ENCODE data around the gene CRADD. TPM values are rescaled to one million over a fixed set of nuclear protein-coding genes. Genes with fewer than 3 reads are reported as not detected.
"Not testable (repeated sequence)": the region's sequence is repeated elsewhere in the genome, so short reads cannot be mapped to it uniquely, and the experiment has no call there.

Gene CRADD
- 28.8 and 39.0 TPM in 2 replicates for total RNA-seq (2014; rRNA removed; shearing (Covaris generic))

DNA sequence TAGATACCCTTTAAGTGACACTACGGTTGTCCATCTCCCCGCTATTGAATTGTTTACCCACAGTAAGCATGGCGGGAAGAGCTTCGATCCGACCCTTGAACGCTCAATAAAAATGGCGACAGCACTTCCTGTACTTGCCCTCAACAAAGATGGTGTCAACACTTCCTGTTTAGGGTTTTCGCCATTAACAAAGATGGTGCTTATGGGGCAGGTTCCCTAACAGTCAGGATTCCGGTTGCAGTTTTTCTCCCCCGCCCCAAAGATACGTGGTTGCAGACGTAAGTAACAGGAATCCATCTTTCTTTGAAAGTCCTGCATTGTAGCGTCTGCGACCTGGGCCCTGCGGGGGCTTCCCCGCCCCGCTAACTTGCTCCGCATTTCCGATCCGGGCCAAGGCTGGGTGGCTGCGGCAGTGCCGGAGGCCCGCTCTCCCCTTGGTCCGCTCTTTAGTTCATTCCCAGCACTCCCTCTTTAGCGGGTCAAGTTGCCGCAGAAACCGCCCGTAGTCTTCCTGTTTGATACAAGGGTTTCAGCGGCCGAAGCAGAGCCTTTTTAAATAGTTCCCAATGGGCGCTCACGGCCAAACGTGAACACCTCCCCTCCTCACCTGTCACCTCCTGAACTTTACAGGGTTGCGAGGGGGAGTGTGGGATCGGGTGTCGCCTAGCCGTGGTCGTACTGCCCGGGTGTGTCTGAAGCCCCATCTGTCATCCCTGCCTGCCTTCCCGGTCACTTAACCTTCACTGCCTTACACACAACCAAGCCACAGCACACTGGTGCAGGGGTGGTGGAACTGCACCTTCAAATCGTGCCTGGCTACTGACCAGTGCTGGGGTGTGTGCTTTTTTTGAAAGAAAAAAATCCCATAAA lies at the start of gene CRADD:
TSS of gene CRADD (plus strand) at position 181 of the 870 bp plus-strand sequence.
- peak; percentile 93 for DNase-seq (ENCODE audit: low spot score)

DNA sequence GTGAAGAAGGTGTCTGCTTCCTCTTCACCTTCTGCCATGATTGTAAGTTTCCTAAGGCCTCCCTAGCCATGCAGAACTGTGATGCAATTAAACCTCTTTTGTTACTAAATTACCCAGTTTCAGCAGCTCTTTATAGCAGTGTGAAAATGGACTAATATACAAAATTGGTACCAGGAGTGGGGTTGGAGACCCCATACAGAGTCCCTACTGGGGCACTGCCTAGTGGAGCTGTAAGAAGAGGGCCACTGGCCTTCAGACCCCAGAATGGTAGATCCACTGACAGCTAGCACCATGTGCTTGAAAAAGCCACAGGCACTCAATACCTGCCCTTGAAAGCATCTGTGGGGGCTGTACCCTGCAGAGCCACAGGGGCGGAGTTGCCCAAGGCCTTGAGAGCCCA lies 44.8 kb upstream of the CRADD start:
- no peak for DNase-seq (ENCODE audit: low spot score)

DNA sequence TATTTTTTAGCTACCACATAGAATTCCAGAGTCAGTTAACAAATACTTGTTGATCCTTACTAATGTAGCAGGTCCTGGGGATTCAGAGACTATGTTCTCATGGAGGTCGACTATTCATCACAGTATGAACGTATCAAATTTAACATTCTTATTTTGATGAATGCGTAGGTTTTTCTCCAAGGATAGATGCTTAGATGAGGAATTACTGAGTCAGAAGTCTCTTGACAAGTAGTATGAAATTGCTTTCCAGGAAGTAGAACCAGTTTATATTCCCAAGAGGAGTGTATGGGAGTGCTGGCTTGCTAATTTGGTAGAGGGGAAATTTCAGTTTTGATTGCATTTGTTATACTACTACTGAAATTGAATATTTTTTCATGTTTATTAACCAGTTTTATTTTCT lies 42.8 kb upstream of the CRADD start:
- no peak for DNase-seq (ENCODE audit: low spot score)

DNA sequence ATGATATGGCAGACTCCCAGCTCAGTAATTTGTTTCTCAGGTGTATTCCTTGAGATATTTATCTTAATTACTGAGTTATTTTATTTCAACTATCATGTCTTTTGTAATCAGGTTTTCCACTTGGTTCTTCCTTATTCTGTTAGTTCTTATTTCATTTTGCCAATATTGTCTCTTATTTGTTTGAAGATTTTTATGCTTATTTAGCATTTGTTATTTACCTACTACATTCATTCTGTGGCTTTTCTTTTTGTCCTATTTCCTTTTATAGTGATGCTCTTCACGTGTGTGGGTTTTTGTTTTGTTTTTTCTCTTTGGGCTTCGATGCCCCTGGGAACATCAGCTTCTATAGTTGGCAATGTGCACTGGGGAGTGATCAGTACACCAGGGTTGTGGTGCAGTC lies 40.5 kb upstream of the CRADD start:
- DNase-seq (ENCODE audit: low spot score): no peak

DNA sequence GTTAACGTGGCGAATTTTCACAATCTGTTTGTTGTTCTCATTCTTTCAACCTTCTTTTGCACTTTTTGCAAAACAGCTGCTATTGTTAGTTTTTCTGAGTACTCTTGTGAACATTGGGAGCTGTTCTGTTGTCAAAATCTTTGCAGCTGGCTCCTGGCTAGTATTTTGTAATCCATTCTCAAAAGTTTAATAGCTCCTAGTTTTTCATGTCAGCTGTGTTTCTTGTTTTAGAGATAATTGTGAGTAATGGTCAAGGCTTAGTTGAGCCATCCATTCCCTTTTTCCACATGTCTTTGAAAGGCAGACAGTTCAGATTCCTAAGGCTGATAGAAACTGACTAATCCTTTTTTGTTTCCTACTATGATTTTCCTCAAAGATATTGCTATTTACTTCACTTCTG lies 39.1 kb upstream of the CRADD start:
- no peak for DNase-seq (ENCODE audit: low spot score)

DNA sequence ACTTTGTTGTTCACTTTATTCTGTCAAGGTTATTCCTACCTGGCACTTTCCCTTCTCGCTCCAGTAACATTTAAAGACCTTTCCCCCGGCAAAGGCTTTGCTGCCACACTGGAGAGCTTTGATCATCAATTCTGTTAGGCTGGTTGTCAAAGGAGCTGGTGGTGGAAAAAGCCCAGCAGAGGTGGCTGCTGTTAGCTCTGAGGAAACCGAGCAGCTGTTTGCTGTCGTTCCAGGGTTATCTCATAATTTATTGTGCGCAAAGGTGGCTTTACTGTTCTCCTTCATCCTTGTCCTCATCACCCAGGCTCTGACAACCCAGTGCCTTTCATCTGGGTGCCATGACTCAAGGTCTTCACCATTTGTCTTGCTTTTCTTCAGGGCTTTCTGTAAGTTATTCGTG lies 38.2 kb upstream of the CRADD start:
- no peak for DNase-seq (ENCODE audit: low spot score)

DNA sequence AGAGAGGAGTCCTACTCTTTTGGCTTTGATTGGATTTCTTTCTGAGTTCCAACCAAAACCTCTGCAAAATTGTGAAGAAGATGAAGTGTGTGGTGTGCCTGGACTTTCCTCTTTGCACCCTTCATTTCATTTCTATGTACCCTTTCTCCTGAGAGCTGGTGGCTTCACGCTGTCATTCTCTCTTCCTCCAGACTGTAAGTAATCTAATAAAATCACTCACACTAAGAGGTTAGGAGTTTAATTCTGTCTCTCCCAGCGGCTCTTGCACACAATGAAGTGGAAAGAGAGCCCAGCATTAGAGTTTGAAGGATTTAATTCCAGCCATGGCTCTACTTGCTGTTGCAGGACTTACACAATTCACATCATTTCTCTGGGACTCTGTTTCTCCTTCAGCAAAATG lies 37.8 kb upstream of the CRADD start:
- no peak for DNase-seq (ENCODE audit: low spot score)

DNA sequence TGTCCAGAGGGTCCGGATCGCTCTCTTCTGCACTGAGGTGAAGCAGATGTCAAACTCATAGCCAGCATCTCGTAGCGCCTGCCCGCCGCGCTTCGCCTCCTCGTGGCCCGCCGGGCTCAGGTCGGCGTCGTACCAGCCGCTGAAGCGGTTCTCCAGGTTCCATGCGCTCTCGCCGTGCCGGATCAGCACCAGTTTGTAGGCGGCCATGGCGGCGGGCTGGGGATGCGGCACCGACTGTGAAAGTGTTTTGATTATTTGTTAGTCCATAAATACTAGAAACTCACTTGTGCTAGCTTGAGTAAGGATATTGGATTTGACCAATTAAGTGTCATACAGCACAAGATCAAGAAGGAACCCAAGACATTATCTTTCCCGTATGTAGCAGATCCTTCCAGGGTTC lies 35.8 kb upstream of the CRADD start:
- not testable (repeated sequence) for DNase-seq (ENCODE audit: low spot score)

DNA sequence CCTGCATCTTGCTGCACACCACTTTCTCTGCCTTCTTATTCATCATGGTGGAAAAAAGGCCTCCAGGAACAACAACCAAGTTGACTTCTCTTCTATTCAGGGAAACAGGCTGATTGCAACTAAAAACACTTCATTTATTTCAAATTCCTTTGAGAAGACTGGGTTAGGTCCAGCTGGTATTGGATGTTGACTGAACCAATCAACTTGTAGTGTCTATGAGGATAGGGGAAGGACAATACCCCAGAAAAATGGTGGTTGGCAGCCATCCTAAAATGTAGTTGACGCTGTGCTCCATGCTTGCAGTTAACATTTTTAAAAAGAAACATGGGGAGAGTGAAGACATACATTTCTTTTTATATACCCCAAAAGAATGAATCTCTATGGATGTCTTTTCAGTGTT lies 34.4 kb upstream of the CRADD start:
- DNase-seq (ENCODE audit: low spot score): no peak

DNA sequence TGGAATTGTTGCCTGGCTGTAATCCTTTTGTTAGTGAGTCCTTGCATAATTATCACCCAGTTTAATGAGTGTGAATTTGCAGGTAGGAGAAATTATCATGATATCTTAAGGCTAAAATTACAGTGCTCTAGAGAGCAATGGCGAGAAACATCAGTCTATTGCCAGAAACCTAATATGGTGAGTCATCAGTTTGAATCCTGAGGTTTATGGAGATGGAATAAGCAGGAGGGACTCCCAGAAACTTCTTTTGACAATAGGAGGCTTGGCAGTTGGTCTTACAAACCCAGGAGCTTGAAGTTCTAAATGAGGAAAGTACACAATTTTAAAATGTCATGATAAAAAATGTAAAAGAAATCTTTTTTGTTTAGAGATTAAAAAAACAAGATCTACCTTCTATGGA lies 31.5 kb upstream of the CRADD start:
- DNase-seq (ENCODE audit: low spot score): no peak

DNA sequence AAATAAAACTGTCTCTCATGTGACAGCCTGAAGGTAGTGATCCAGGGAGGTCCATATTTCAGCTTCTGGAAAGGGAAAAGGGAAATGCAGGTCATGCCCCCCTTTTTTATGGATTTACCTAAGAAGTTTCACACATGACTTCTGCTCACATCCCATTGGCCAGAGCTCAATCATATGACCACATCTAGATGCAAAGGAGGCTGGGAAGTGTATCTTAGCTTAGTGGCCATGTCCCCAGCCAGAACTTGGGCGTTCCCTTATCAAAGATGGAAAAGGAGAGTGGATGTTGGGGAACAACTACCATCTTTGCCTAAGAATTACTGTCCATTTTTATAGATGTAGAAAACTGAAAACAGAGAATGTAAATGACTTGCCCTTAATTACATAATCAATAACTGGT lies 26.5 kb upstream of the CRADD start:
- DNase-seq (ENCODE audit: low spot score): no peak

DNA sequence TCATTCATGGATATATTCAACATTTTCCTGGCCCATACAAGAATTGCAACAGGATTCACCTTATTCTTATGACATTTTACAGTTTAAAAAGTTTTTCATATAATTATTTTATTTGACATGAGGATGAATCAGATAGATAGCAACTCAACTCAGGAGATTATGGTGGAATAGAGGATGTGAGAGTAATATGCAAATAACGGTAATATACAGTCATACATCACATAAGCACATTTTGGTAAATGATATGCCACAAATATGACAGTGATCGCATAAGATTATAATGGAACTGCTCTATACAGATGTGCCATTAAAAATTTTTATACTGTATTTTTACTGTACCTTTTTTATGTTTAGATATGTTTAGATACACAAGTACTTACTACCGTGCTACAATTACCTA lies 24.1 kb upstream of the CRADD start:
- DNase-seq (ENCODE audit: low spot score): no peak

DNA sequence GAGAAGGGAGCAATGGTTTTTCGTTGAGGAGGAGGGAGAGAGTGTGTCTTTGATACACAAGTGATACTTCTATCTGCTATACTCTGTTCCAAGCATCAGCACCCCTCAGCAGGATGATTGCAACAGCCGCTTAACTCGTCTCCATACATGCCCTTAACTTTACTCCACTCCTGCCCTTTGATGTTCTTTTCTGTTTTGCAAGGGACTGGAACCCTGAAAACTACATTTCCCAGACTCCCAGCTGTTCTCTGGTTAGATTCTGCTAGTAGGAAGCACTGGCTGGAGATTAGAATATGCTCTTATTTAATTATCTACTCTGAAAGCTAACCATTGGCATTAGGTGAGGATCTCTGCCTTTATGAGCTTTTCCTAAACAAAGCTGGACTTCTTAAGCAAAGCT lies 23.5 kb upstream of the CRADD start:
- no peak for DNase-seq (ENCODE audit: low spot score)

DNA sequence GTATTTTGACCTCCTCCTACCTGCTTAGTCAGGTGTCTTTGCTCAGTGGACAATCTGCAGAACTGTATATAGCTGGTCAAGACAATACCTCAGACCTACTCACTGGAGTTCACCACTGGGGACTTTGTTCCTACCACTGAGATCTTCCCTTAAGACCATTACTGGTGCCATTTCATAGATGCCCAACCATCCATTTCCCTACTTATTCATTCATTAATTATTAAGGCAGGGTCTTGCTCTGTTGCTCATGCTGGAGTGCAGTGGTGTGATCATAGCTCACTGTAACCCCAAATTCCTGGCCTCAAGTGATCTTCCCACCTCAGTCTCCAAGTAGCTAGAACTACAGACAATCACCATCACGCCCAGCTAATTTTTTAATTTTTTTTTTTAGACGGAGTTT lies 22.8 kb upstream of the CRADD start:
- DNase-seq (ENCODE audit: low spot score): no peak

DNA sequence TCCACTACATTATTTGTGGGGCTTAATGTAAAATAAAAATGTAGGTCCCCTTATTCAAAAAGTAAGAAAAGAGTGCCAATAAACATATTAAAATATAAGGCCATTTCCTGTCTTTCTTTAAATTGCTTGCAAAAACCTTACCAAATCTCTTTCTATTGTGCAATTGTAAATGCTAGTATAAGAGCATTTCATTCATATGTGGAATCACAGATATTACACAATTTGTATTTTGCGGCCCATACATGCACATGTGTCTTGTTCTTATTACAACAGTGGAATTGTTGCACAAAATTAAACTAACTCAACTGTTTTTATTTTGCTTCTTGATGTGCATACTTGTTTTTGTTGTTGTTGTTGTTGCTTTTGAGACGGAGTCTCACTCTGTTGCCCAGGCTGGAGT lies 20.1 kb upstream of the CRADD start:
- no peak for DNase-seq (ENCODE audit: low spot score)

DNA sequence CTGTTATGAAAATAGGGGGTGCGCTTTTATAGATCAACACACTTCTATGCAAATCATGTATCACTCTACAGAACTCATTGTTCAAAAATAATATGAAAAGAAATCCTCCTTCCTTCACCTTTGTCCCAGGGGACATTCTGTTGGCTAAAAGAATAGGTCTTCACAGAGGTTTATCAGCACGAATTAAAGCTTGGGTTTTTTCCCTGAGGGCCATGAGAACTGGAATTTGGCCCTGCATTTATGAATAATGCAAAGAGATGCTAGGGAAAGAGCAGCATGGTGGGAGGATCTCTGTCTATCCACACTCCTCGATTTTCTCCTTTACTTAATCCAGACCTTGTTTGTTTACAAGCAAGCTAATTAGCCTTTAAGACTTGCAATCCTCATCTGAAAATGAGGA lies 16.2 kb upstream of the CRADD start:
- DNase-seq (ENCODE audit: low spot score): no peak

DNA sequence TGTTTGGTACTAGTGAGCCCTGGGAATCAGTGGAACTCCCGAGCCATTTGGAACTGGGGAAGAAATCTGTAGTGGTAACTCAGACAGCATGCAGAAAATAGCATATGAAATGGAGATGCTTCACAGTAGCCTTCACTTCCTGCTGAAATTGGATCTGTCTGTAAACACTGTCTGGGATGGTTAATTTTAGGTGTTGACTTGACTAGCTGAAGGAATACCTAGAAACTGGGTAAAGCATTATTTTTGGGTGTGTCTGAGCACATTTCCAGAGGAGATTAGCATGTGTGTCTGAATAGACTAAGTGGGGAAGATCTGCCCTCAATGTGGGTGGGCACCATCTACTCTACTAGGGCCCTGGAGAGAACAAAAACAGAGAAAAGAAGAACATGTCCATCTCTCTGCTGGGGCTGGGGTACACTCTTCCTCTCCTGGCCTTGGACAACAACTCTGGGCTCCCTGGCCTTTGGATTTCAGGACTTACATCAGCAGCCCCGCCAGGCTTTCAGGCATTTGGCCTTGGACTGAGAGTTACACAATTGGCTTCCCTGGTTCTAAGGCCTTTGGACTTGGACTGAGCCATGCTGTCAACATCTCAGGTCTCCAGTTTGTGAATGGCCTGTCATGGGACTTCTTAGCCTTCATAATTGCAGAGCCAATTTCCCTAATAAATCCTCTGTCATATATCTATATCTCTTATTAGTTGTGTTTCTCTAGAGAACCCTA lies 14.0 kb upstream of the CRADD start:
- no peak for DNase-seq (ENCODE audit: low spot score)

DNA sequence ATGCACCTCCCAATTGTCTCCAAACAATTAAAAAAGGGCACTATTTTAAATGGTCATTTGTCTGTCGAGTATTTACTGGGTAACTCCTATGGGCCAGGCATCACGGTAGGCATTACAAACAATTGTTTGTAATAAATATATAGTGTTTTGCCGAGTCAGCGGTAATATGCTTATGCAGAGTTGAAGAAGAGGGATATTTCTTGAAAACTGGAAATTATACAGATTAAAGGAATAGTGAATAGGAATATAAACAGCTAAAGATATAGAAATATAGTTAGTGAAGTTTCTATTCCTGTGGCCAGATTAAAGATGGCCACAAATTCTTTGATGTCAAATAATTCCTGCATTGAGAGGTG lies 13.5 kb upstream of the CRADD start:
- no peak for DNase-seq (ENCODE audit: low spot score)

DNA sequence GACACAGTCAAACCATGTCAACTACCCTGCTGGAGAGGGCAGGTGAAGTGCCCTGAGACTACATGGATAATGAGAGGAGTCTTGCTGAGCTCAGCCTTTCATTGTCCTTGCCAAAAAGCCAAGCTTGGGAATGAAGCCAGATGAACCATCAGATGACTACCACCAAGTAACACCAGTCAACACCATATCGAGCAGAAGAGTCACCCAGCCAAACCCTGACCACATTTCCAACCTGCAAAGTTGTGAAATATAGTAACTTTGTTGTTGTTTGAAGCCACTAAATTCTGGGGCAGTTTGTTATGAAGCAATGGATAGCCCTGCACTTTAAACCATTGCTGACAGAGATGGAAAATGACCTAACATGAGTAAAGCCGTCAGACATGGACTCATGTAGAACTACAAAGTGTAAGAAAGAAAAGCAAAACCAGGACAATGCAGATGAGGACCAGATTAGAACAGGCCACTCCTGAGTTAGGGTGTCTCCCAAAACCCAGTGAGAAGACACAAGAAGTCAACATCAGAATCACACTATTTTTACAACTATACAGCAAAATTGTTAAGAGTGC lies 12.5 kb upstream of the CRADD start:
- no peak for DNase-seq (ENCODE audit: low spot score)

DNA sequence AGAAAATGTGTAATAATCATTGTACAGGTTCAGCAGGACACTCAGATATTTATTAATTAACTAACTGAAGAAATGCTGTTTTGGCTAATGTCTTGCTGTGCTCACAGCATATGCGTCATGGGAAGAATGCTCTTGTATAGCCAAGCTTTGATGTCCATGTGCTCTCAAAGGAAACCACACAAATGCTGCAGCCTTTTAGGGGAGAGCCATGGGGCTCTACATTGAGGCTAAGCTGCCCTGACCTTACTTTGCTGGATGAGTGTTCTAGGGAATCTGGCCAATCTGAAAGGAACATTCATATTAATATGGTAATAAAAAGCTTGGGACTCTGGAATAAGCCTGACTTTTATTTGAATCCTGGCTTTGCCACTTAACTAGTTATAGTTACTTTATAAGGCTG lies 9.5 kb upstream of the CRADD start:
- no peak for DNase-seq (ENCODE audit: low spot score)

DNA sequence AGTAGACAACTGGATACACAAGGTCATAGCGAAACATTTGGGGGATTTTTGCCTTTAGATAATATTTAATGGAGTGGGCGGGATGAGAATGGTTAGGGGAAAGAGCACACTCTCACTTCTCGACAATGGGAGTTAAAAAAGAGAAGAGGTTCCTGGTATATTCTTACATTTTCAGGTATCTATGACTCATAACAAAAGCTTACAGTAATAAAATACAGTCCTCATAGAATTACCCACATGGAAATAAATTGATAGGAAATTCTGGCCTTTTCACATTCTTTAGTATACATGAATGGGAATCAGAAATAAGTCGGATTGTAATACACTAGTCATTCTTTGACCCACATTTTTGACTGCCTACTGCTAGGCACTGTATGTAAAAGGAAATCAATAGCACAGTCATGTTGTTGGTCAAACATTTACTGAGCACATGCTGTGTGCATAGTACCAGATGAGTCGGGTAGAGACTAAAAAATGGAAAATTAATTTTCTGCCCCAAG lies 8.2 kb upstream of the CRADD start:
- no peak for DNase-seq (ENCODE audit: low spot score)

DNA sequence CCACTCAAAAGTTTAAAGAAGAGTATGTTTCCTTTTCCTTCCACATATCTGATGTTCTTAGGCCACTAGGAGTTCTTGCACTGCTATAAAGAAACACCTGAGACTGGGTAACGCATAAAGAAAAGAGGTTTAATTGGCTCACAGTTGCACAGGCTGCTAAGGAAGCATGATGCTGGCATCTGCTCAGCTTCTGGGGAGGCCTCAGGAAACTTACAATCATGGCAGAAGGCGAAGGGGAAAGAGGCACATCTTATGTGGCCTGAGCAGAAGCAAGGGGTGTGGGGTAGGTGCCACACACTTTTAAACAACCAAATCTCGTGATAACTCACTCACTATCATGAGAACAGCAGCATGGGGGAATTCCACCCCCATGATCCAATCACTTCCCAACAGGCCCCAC lies 7.7 kb upstream of the CRADD start:
- DNase-seq (ENCODE audit: low spot score): no peak

DNA sequence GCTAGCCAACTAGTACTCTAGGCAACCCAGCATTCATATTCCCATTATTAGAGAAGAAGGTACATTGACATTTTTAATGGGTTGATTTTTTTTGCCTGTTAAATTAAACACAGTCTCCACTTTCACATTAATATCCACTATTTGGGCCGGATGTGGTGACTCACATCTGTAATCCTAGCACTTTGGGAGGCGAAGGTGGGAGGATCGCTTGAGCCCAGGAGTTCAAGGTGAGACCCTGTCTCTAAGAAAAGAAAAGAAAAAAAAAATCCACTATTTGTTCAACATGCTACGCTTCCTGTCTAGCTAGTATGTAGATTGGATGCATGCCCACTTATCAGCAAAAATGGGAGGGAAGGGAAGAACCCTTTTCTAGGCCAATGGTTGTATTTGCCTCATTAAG lies 7.1 kb upstream of the CRADD start:
- DNase-seq (ENCODE audit: low spot score): no peak

Data from A172 (cell line).